ENCODE results near the gene RPS6KB2.
"Not testable (repeated sequence)": the region's sequence is repeated elsewhere in the genome, so short reads cannot be mapped to it uniquely, and the experiment has no call there.

Gene RPS6KB2

GRCh38 chr11:67400942-67401494 is 27.3 kb upstream of the RPS6KB2 start:
- Histone ChIP-seq H3K36me3 (replicated peaks; ENCODE audit: insufficient read depth, low read length) (no peaks in the 10 kb centered on the region), H3K4me3 (ENCODE audit: low read length) (peak overlapping the region; percentile 96), H3K4me1 (ENCODE audit: low read length) (peaks cover 13% of the 10 kb centered on the region; the same call in 1 of the 2 replicates), H3F3A (ENCODE audit: insufficient read depth, low read length) (peaks cover 9% of the 10 kb centered on the region; the same call in 1 of the 2 replicates), H3K27me3 (replicated peaks; ENCODE audit: insufficient read depth, low read length) (no peaks in the 10 kb centered on the region), H3K9ac (ENCODE audit: low read length) (peak overlapping the region; percentile 92), H3K9me3 (replicated peaks; ENCODE audit: insufficient read depth, low read length) (no peaks in the 10 kb centered on the region), H3K4me2 (ENCODE audit: low read depth, low read length) (peak overlapping the region; percentile 92), H4K20me1 (ENCODE audit: insufficient read depth, low read length) (no peaks in the 10 kb centered on the region), H3K9me2 (replicated peaks; ENCODE audit: insufficient read depth, low read length) (no peaks in the 10 kb centered on the region), H2AFZ (ENCODE audit: low read length) (no peak overlapping the region), H3K79me2 (ENCODE audit: low read length) (peaks cover 52% of the 10 kb centered on the region), H3K27ac (ENCODE audit: low read length) (peak overlapping the region; percentile 31; the same call in 1 of the 2 replicates)
- DNase-seq = no peak
- TF ChIP-seq CTCF (IDR thresholded peaks at IDR 0.05; ENCODE audit: low read length) = no peak; the same call in 1 of the 2 replicates
- TF ChIP-seq EZH2 (optimal IDR thresholded peaks at IDR 0.05; ENCODE audit: low read depth, low read length) = no peak
- no peak for TF ChIP-seq EZH2phosphoT487 (IDR thresholded peaks at IDR 0.05; ENCODE audit: low read length)

GRCh38 chr11:67401495-67402191 is 26.7 kb upstream of the RPS6KB2 start, which contains the start of gene PPP1CA:
Gene PPP1CA, minus strand, starts transcription at chr11:67401858. Its CDS starts 76 bp downstream, at chr11:67401782.
- Histone ChIP-seq H3K27me3 (replicated peaks; ENCODE audit: insufficient read depth, low read length) (no peaks in the 10 kb centered on the region), H3K36me3 (replicated peaks; ENCODE audit: insufficient read depth, low read length) (no peaks in the 10 kb centered on the region), H2AFZ (ENCODE audit: low read length) (peak within 1 kb of the TSS; percentile 52; the same call in 1 of the 2 replicates), H3F3A (ENCODE audit: insufficient read depth, low read length) (peaks cover 9% of the 10 kb centered on the region; the same call in 1 of the 2 replicates), H3K9ac (ENCODE audit: low read length) (peak within 1 kb of the TSS; percentile 92), H3K4me3 (ENCODE audit: low read length) (peak within 1 kb of the TSS; percentile 96), H3K4me1 (ENCODE audit: low read length) (peaks cover 13% of the 10 kb centered on the region; the same call in 1 of the 2 replicates), H3K9me3 (replicated peaks; ENCODE audit: insufficient read depth, low read length) (no peaks in the 10 kb centered on the region), H4K20me1 (ENCODE audit: insufficient read depth, low read length) (no peaks in the 10 kb centered on the region), H3K4me2 (ENCODE audit: low read depth, low read length) (peak within 1 kb of the TSS; percentile 92), H3K27ac (ENCODE audit: low read length) (peak within 1 kb of the TSS; percentile 62; the same call in 1 of the 2 replicates), H3K9me2 (replicated peaks; ENCODE audit: insufficient read depth, low read length) (no peaks in the 10 kb centered on the region), H3K79me2 (ENCODE audit: low read length) (peaks cover 45% of the 10 kb centered on the region)
- peak; percentile 84 for DNase-seq
- TF ChIP-seq CTCF (IDR thresholded peaks at IDR 0.05; ENCODE audit: low read length) = peak; percentile 37; the same call in 1 of the 2 replicates
- no peak for TF ChIP-seq EZH2 (optimal IDR thresholded peaks at IDR 0.05; ENCODE audit: low read depth, low read length)
- TF ChIP-seq EZH2phosphoT487 (IDR thresholded peaks at IDR 0.05; ENCODE audit: low read length) = no peak

- peak overlapping the region; percentile 58 for H3K4me3 ChIP-seq (ENCODE audit: low read length)
- not testable (repeated sequence) for DNase-seq; H3K27me3 ChIP-seq (replicated peaks; ENCODE audit: insufficient read depth, low read length); H3K9me3 ChIP-seq (replicated peaks; ENCODE audit: insufficient read depth, low read length); H4K20me1 ChIP-seq (ENCODE audit: insufficient read depth, low read length); H3F3A ChIP-seq (ENCODE audit: insufficient read depth, low read length); H3K36me3 ChIP-seq (replicated peaks; ENCODE audit: insufficient read depth, low read length); H3K9me2 ChIP-seq (replicated peaks; ENCODE audit: insufficient read depth, low read length)
- peak overlapping the region; percentile 70 for H3K9ac ChIP-seq (ENCODE audit: low read length)
- H3K4me1 ChIP-seq (ENCODE audit: low read length) = peaks cover 13% of the 10 kb centered on the region; the same call in 1 of the 2 replicates
- H3K27ac ChIP-seq (ENCODE audit: low read length) = peak overlapping the region; percentile 62; the same call in 1 of the 2 replicates
- H2AFZ ChIP-seq (ENCODE audit: low read length) = peak overlapping the region; percentile 52; the same call in 1 of the 2 replicates
- peak overlapping the region; percentile 82 for H3K4me2 ChIP-seq (ENCODE audit: low read depth, low read length)
- H3K79me2 ChIP-seq (ENCODE audit: low read length) = peaks cover 40% of the 10 kb centered on the region
Measured at GRCh38 chr11:67402192-67402839, 26.0 kb upstream of the RPS6KB2 start.

- not testable (repeated sequence) for H3K4me2 ChIP-seq (ENCODE audit: low read depth, low read length); H4K20me1 ChIP-seq (ENCODE audit: insufficient read depth, low read length); H3K9me3 ChIP-seq (replicated peaks; ENCODE audit: insufficient read depth, low read length); H2AFZ ChIP-seq (ENCODE audit: low read length); H3K27ac ChIP-seq (ENCODE audit: low read length); H3K27me3 ChIP-seq (replicated peaks; ENCODE audit: insufficient read depth, low read length); H3F3A ChIP-seq (ENCODE audit: insufficient read depth, low read length); H3K9ac ChIP-seq (ENCODE audit: low read length); H3K36me3 ChIP-seq (replicated peaks; ENCODE audit: insufficient read depth, low read length); H3K4me3 ChIP-seq (ENCODE audit: low read length); DNase-seq; H3K9me2 ChIP-seq (replicated peaks; ENCODE audit: insufficient read depth, low read length)
- peaks cover 13% of the 10 kb centered on the region; the same call in 1 of the 2 replicates for H3K4me1 ChIP-seq (ENCODE audit: low read length)
- peaks cover 33% of the 10 kb centered on the region for H3K79me2 ChIP-seq (ENCODE audit: low read length)
Measured at GRCh38 chr11:67403085-67403484, 25.2 kb upstream of the RPS6KB2 start.
